ENCODE measurements around the gene VWCE.
"Not testable (repeated sequence)": the region's sequence is repeated elsewhere in the genome, so short reads cannot be mapped to it uniquely, and the experiment has no call there.

The VWCE gene

GRCh38 chr11:61254403-61255025, 40.6 kb downstream of the VWCE start:
- DNase-seq (ENCODE audit: low read depth): peak; percentile 31

GRCh38 chr11:61252332-61252731, 42.8 kb downstream of the VWCE start:
- DNase-seq (ENCODE audit: low read depth): not testable (repeated sequence)

GRCh38 chr11:61250796-61251765, 44.0 kb downstream of the VWCE start:
- not testable (repeated sequence) for DNase-seq (ENCODE audit: low read depth)

- not testable (repeated sequence) for DNase-seq (ENCODE audit: low read depth)
Observed at GRCh38 chr11:61249201-61249600, 45.9 kb downstream of the VWCE start.

- DNase-seq (ENCODE audit: low read depth): not testable (repeated sequence)
Observed at GRCh38 chr11:61248071-61248470, 47.0 kb downstream of the VWCE start.

GRCh38 chr11:61245284-61245964, 49.7 kb downstream of the VWCE start:
- DNase-seq (ENCODE audit: low read depth): not testable (repeated sequence)

- not testable (repeated sequence) for DNase-seq (ENCODE audit: low read depth)
Observed at GRCh38 chr11:61241526-61241925, 53.6 kb downstream of the VWCE start.

GRCh38 chr11:61240875-61241274, 54.2 kb downstream of the VWCE start, which contains the start of gene PGA5:
TSS of gene PGA5 (plus strand) at chr11:61241175. CDS start at chr11:61241227, 52 bp downstream.
- not testable (repeated sequence) for DNase-seq (ENCODE audit: low read depth)

GRCh38 chr11:61240288-61240687, 54.8 kb downstream of the VWCE start:
- not testable (repeated sequence) for DNase-seq (ENCODE audit: low read depth)

- not testable (repeated sequence) for DNase-seq (ENCODE audit: low read depth)
Observed at GRCh38 chr11:61237130-61237529, 58.0 kb downstream of the VWCE start.

- not testable (repeated sequence) for DNase-seq (ENCODE audit: low read depth)
Observed at GRCh38 chr11:61232548-61233145, 62.5 kb downstream of the VWCE start.

- DNase-seq (ENCODE audit: low read depth): not testable (repeated sequence)
Observed at GRCh38 chr11:61231585-61231984, 63.5 kb downstream of the VWCE start.

- not testable (repeated sequence) for DNase-seq (ENCODE audit: low read depth)
Observed at GRCh38 chr11:61231033-61231432, 64.1 kb downstream of the VWCE start.

- DNase-seq (ENCODE audit: low read depth): not testable (repeated sequence)
Observed at GRCh38 chr11:61229458-61229857, 65.7 kb downstream of the VWCE start.

GRCh38 chr11:61226457-61227137, 68.5 kb downstream of the VWCE start:
- DNase-seq (ENCODE audit: low read depth): not testable (repeated sequence)

GRCh38 chr11:61222692-61223091, 72.4 kb downstream of the VWCE start:
- not testable (repeated sequence) for DNase-seq (ENCODE audit: low read depth)

GRCh38 chr11:61222047-61222446, 73.1 kb downstream of the VWCE start, which contains the start of gene PGA4:
TSS of gene PGA4 (plus strand) at chr11:61222347. CDS start at chr11:61222401, 54 bp downstream.
- not testable (repeated sequence) for DNase-seq (ENCODE audit: low read depth)

- DNase-seq (ENCODE audit: low read depth): not testable (repeated sequence)
Observed at GRCh38 chr11:61219016-61219415, 76.1 kb downstream of the VWCE start.

- not testable (repeated sequence) for DNase-seq (ENCODE audit: low read depth)
Observed at GRCh38 chr11:61218306-61218705, 76.8 kb downstream of the VWCE start.

- not testable (repeated sequence) for DNase-seq (ENCODE audit: low read depth)
Observed at GRCh38 chr11:61213711-61214324, 81.3 kb downstream of the VWCE start.
